Activated CD4-positive, alpha-beta T cell treated with anti-CD3 and anti-CD28 coated beads, Interleukin-2, Interleukin-6, amounts not matched to agents 100 ng/mL and 50 ng/mL, durations not matched to agents 16 hours and 8 hours (primary cell): ENCODE measurements around the gene C7.

Experiments used
- DNase-seq: peaks from one replicate; pipeline ENCODE4 v3.0.0-alpha.2; 2020

The C7 gene

DNA sequence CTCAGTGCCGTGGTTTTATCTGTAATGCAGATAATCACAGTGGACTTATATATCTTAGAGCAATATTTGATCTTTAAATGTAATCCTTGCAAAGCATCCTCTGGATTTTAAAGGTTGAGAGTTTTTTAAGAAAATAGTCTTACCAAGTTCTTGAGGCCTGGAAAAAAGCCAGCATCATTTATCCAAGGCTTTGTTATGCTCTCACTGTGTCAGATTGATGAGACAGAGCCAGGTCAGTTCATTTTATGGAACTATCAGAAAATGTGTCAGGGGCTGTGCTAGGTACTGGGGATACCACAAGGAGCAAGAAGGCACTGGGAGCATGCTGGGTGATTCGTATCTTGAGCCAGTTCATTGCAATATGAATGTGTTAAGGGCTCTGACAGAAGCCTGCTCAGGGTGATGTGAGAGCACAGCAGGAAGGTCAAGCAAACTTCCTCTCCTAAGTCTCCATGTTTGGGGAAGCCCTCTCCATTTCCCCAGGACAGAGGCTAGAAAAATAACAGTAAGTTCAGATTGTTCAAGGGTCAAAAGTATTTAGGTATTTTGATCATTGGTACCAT is 19.7 kb downstream of the C7 start:
- DNase-seq, result no peak

DNA sequence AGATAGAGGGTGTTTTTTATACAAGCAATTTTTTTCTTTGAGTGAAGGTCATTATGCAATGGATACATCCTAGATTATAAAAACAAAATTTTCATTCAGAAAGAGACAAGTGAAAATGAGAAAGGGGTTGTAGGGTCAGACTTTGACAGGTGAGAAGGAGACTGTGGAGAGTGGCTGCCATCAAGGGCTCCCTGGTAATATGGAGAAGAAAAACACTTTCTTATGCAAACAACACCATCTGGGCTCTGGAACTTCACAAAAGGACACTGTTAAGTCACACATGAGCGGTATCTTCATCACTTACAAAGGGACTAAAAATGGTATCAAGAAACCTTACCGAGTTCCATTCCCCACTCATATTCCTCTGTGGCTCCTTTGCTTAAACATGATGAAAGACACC is 23.5 kb downstream of the C7 start:
- DNase-seq, result no peak

DNA sequence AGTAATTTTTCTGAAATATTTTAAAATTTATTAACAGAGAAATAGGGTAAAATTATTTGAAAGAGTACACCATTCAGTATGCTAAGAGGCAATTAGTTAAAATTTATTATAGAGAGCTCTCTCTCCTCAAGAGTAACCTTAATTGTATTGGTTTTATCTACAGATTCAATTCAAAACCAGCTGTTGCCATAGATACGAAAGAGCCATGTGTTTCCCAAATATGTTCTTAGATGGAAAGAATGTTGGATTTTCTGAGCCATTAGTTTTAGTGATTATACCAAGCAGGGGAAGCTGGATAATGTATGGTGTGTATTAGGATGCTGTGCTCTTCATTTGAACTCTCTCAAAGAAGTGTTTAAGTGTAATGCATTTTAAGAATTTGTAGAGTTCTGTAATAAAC is 27.8 kb downstream of the C7 start:
- DNase-seq, result no peak

DNA sequence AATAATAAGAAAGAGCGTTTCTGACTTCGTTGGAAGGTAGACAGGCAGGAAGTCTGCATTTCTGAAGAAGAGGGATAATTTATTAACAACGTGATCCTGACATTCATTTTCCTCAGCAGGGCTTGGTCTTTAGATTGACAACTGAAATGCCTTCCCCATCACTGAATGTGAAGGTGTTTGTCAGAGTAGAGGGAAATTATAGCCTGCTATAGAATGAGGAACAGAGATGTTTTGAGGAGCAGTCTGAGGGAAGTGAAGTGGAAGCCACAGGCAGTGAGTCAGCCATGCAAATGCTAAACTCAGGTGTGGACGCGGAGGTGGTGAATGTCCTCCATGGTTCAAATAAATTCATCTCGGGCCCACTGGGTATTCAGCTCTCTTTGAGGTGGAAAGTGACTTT is 30.5 kb downstream of the C7 start:
- no peak for DNase-seq

DNA sequence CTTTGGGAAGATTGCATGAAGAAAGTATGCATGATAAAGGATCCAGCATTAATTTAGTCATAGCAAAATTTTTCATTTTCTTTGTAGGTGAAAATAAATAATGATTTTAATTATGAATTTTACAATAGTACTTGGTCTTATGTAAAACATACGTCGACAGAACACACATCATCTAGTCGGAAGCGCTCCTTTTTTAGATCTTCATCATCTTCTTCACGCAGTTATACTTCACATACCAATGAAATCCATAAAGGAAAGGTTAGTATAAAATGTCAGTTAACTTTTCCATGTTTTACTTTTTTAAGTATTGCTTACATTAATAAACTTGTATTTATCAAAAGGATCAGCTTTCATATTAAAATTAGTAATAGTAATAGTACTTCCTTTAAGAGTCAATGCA is 35.8 kb downstream of the C7 start:
- DNase-seq, result no peak

DNA sequence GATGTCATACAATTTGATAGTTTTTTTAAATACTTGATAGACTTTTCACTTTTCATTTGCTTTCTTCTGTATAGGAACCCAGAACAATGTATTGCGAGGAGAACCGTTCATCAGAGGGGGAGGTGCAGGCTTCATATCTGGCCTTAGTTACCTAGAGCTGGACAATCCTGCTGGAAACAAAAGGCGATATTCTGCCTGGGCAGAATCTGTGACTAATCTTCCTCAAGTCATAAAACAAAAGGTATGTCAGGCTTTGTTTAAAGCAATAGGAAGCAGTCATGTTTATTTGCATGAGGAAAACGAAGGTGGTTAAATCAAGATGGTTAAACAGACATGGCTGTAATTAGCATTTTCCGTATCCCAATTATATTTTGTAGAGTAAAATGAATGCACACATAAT is 46.0 kb downstream of the C7 start:
- no peak for DNase-seq

DNA sequence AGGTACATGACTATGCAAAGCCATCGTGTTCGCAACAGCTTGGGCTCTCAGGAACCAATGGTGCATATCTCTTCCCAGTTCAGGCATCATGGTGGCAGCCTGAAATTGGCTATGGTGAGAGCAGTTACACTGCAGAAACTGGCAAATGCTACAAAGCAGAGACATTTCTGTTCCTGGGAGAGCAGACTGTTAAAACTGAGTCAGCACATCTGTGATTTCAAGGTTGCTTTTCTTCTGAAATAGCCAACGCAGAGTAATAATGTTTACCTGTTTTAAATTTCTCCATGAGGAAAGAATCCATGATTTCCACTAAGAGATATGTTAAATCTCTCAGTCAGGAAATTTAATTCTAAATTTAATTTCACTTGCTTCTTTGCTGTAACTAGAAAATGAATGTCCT is 47.8 kb downstream of the C7 start:
- no peak for DNase-seq

DNA sequence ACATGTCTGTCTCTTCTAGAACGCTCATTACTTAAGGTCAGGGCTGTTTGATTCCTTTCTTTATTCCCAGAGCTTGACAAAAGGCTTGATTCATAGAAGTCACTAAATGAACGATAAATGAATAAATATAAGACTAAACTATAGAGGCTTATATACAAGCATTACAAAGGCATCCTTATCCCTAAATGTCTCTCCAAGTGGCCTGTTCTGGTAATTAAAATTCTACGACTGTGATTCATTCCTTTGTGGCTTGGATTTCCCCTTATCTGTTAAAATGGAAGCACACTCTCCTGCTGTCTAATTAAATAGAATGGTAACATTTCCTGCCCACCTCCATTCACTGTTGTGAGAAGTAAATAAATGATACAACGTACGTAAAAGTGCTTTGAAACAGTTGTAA is 49.5 kb downstream of the C7 start:
- no peak for DNase-seq

DNA sequence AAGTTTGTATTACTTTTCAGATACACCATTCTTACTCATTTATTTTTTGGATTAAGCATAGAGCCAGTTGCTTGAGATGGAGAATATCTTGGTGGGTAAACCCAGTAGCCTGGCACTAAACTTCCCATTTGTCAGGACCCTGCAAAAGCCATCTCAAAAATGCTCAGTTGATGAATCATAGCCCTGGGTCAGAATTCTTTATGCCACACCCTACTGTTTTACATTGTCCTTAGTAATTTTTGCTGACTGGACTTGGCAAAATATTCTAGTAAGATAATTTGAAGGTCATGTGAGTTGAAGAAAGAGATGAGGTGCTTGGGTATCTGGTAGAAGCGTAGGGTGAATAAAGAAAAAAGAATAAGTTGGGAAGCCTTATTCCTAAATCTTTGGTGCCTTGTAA is 50.7 kb downstream of the C7 start:
- no peak for DNase-seq

DNA sequence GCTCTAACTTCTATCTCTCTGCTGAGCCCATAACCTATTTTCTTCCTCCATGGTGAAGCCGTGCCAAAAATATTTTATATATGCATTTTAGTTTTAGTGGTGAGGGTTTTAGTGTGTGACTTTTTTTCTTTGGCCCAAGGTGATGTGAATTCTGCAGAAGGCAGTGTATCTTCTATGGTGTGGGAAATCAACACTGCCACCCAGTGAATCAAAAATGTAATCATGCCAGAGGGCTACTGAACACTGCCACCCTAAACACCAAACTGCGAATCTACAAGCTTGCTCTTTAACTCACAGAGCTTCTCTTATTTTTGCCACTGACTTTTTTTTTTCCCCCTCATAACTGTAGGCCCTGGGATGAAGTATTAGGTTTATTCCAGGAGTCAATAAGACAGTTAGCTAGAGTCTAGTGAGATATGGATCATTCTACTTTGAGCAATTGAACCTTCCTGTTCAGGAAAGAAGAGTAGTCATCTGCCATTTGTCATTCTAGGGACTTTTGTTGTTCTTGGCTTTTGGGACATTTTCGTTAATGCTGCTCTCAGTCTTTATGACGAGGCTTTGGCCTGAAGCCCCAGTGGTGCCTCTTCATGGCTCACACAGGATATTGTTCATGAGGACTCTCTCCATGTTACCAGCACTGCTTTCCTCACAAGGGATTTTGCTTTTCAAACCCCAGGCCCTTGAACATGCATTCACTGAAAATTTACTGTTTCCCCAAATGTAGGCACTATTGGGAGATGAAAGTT is 53.1 kb downstream of the C7 start:
- no peak for DNase-seq

DNA sequence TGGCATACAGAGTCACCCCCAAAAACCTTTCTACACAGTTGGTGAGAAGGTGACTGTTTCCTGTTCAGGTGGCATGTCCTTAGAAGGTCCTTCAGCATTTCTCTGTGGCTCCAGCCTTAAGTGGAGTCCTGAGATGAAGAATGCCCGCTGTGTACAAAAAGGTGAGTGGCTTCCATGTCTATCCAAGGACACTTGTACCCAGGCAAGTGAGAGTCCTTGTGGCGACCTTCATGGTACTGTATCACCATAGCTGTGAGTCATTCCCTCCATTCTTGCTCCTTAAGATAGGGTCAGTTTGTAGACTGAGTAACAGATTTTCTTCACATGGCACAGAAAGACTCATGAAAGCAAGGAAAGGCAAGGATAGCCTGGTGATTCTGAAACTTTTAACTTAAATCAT is 63.1 kb downstream of the C7 start:
- no peak for DNase-seq

DNA sequence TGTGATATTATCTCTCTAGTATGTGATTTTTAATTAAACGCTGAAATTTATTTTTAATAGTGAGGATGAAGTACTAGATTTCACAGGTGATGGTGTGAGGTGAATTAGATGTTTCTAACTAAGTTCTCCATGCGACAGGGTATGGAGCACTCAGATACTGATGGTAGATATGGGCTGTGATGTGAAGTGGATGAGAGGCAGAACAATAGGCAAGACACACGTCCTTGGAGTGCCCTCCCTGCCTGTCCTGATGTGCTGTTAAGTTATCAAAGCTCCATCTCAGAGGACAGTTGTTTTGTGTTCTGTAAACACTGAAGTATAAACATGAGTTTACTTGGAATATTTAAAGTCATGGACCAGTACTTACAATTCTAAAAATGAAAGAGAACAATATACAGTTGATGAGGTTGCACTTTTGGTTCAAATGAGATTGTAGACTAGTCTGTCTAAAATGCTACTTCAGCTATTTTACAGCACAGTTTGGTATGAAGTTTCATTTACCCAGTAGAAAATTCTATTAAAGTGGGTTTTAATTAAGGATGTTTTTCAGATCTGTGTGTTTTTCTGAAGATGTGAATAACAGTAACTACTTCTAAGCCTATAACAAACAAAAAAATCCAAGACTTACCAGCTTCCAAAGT is 64.2 kb downstream of the C7 start:
- no peak for DNase-seq

DNA sequence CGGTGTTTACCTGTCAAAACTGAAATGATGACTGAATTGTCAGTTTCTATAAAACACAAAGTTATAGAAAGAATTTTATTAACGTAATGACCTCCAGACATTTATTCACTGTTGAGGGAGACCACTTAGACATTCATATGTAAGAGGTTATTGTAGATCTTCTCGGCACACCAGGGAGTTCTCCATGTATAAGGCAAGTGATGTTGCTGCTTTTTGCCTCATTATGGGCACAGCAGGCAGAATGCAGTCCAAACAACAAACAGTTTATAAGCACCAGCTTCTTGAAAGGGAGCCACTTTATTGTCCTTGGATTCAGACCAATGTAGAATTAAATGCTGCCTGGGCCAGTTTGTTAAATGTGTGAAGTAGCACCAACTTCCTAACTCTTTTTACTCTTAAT is 66.7 kb downstream of the C7 start:
- no peak for DNase-seq

DNA sequence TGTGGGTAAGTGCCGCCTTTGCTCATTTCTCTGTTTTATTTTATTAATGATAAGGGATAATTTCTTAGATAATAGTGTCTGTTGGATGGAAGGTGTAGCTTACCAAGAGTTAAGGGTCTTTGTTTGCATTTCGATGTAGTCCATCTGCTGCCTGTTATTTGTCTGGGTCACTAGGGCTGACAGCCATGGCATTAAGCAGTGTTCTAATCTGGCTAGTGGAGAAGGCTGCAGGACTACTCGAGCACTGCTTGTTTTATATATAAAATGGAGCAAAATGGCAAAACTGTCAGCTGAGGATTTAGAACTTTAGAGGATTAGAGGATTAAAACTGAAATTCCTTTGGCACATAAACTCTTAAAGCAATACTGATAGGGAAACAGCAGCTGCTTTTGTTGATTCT is 67.5 kb downstream of the C7 start:
- no peak for DNase-seq

DNA sequence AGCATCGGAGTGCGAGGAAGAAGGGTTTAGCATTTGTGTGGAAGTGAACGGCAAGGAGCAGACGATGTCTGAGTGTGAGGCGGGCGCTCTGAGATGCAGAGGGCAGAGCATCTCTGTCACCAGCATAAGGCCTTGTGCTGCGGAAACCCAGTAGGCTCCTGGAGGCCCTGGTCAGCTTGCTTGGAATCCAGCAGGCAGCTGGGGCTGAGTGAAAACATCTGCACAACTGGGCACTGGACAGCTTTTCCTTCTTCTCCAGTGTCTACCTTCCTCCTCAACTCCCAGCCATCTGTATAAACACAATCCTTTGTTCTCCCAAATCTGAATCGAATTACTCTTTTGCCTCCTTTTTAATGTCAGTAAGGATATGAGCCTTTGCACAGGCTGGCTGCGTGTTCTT is 72.1 kb downstream of the C7 start:
- DNase-seq, result no peak

DNA sequence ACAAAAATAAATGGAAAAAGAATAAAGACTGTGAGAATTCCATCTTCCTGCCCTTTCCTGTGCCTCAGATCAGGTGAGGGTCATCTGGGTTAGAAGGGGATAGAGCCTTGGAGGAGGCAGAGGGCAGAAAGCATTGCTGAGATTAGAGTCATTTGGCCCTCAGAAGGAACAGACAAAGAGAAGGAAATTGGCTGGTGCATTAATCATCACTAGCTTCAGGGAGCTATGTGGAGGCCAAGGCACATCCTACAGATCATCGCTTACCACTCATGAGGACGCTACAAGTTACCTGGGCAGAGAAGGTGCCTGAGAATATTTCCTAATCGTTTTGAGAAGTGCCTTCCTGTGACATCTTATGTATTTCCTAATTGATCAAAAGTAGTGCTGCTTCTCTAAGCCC is 74.5 kb downstream of the C7 start:
- no peak for DNase-seq

DNA sequence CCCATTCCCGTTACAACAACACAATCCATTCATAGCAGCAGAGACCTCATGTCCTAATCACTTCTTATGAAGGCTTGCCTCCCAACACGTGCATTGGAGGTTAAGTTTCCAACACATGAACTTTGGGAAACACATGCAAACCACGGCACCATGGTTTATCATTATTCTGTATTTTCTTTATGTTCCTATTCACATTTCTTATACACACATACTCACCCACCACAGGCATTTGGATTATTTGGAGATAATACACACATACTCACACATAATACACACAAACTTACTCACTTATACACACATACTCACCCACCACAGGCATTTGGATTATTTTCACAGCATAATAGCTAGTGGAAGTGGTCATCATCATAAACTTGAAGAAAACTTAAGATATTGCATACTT is 75.6 kb downstream of the C7 start:
- DNase-seq, result no peak

DNA sequence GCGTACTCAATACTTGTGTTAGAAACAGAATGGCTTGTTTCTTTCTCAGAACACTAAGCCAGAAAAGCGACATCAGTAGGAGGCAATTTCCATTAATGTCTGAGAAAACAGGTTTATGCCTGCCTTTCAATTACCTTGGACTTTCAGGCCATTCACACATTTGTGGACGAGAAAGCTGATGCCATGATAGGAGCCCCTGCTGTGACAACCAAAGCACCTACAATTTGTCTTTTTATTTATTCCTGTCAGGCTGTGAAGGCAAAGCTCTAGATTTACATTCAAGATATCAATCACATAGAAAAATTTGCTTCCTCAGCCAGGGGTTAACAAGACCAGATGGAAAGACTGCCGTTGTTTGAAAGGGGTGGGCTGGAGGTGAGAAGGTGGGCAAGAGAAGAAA is 76.2 kb downstream of the C7 start:
- no peak for DNase-seq

DNA sequence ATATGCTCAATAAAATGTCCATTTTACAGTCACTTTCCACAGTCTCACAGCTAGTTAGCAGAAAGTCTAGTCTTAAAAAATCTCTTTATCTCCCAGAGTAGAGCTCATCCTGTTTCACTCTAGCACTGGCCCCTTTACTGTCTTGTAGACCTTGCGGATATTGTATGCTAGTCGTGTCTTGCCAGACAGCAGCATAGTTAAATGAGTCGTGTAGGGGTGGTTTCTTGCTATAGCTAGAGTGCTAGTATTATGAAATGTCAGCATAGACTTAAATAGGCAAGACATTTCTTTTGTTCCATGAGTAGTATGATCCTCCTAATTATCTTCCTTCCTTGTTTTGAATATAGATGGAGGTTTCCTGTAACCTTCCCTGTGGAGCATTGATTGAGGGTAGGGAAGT is 77.4 kb downstream of the C7 start:
- DNase-seq, result no peak

DNA sequence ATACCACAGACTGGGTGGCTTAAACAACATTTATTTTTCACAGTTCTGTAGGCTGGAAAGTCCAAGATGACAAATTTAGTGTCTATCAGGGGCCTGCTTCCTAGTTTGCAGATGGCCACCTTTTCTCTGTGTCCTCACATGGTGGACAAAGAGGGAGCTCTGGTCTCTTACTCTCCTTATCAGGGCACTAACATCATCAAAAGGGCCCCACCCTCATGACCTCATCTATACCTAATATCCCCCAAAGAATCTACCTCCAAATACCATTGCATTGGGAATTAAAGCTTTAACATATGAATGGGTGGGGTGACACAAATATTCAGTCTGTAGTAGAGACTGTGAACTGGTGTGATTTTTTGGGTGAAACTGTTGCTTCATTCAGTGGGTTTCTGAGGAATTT is 78.1 kb downstream of the C7 start:
- no peak for DNase-seq

DNA sequence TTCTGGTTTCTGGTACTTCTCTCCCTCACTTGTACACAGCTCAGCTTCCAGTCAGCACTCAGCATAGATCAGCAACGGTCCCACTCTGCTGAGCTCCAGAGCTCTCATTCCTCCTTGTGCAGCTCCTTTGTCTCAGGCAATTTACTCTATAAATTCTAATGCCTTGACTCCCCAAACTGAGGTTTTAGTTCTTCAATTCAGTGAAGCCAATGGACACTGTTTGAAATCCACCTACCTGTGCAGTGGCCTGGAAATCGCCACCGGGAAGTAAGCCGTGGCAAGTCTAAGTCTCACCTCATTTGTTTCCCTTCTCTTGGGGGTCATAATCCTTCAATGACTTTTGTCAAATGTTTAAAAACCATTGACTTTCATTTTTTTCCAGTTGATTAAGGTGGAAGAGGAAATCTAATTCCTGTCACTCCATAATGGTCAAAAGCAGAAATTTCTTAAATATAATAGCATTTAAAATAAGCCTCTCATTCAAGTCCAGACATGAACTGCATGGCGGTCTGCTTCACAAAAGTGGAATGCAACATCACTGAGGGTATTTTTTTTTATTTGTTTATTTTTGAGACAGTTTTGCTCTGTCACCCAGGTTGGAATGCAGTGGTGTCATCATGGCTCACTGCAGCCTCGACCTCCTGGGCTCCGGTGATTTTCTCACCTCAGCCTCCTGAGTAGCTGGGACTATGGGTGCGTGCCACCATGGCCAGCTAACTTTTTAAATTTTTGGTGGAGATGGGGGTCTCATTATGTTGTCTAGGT is 79.6 kb downstream of the C7 start:
- no peak for DNase-seq

DNA sequence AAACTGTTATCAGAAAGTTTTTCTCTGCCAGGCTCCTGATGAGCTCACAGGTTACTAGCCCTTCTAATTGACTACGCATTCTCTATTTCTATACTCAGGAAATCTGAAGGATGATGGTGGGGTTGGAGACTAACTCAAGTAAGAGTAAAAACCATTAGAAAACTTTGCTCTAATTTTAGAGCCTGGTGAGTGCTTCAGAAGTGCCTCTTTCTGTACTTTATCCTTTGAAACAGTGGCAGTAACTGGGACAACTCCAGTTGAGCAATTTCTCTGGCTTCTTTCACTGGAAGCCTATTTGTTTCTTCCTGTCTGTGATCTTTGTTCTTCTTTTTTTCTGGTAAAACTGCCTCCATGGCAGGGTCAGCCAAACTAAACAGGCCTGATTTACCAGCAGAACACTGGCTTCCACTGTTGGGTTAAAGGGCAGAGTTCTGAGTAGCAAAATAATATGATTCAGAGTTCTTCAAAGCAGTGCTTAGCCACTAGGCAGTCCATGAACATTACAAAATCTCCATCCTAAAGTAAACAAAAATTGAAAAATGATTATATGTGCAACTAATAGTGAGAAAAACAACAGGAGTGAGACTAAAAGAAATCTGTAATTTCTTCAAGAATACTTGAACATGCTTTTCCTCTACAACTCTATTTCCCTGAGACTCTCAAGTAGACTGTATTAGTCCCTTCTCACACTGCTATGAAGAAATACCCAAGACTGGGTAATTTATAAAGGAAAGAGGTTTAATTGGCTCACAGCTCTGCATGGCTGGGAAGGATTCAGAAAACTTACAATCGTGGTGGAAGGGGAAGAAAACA is 82.1 kb downstream of the C7 start:
- no peak for DNase-seq

DNA sequence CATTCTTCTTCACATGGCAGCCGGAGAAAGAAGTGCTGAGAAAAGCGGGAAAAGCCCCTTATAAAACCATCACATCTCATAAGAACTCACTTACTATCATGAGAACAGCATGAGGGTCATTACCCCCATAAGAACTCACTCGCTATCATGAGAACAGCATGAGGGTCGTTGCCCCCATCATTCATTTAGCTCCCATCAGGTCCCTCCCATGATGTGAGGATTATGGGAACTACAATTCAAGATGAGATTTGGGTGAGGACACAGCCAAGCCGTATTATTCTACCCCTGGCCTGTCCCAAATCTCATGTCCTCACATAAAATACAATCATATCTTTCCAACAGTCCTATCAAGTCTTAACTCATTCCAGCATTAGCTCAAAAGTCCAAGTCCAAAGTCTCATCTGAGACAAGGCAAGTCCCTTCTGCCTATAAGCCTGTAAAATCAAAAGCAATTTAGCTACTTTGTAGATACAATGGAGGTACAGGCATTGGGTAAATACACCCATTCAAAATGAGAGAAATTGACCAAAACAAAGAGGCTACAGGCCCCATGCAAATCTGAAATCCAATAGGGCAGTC is 82.8 kb downstream of the C7 start:
- DNase-seq, result no peak
